GM19438 (cell line): ENCODE data around the gene ROS1.
"Not testable (repeated sequence)": the region's sequence is repeated elsewhere in the genome, so short reads cannot be mapped to it uniquely, and the experiment has no call there.

Source experiments
- ATAC-seq: cut with Tn5 transposase; IDR thresholded peaks from one replicate; pipeline ENCODE4 v1.9.1; 2021; ENCODE audit warnings: low read depth; ENCODE audit not compliant: unreplicated experiment

Gene ROS1

DNA sequence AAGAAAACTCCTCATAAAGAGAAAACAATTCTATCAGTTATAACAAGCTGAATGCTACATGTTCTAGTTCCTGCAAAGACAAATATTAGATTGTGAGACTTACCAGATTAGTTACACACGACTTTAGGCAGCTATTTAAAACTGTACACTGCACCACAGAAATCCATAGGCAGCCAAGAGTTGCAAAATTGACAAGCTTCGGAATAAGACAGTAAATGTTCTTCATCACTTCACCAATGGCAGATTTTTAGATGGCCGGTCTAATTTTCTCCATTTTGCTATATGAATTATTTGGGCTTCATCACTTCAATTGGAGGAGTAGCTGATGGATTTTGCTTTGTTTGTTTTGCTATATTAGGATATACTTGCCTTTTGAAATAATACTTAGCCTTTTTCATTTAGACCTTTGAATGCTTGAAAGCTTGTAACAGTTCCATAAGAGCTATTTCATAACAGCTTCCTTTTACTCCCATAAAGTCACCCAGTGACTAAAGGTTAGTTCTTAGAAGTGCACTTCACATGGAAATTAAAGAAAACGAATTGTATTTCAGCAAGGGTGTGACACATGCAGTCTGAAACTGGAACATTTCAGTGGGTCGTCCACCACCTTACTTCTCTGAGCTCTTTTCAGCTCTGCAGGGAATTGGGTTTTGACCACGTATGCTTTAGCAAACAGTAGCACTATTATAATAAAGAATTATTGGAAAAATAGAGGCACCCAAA, at the start of gene ROS1:
Gene ROS1, minus strand, starts transcription at position 512 of the 723 bp plus-strand sequence. Its CDS starts 286 bp downstream, at position 226.
- no peak for ATAC-seq

DNA sequence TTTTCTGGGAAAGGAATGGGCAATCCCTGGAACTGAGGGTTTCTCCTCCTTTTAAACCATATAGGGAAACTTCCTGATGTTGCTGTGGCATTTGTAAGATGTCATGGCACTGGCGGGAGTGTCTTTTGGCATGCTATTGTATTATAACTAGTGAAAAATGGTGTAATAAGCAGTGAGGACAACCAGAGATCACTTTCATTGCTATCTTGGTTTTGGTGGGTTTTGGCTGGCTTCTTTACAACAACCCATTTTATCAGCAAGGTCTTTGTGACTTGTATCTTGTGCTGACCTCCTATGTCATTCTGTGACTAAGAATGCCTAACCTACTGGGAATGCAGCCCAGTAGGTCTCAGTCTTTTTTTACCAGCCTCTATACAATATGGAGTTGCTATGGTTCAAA, 47.7 kb upstream of the ROS1 start:
- ATAC-seq: no peak

DNA sequence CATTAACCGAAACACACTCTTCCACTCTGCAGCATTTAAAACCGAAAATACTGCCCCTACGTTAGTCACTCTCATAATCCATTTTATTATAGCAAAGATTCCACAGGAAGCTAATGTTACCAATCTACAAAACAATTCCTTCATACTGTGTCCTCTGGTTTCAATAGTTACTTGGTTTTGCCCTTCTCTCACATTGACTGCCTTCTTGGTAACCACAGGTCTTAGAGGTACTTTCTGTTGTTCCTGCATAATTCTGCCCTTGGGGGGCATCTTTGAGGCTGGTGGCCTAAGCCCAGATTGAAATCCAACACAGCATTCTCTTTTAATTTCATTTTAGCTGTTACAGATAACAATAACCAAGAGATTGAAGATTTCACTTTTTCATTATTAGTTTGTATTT, 46.9 kb upstream of the ROS1 start:
- ATAC-seq: no peak

- no peak for ATAC-seq
These were observed 44.0 kb upstream of the ROS1 start for GRCh38 chr6:117469791-117470190.

DNA sequence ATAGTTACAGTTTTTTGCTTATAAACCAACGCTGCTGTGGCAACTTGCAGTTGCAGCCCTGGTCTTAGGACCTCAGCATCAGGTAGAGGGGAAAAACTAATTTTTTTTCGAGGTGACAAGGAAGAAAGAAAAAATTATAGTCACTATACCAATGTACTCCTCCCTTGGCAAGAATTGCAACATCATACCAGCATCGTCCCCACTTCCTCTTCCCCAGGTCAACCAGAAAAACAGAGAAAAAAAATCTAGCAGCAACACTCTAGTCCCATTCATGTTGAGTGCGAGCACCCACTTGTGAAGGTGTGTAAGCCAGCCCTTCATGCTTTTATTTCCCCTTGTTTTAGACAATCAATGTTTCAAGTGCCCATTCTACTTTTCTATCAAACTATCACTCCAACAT, 43.6 kb upstream of the ROS1 start:
- ATAC-seq: no peak

- ATAC-seq: not testable (repeated sequence)
These were observed 42.8 kb upstream of the ROS1 start for GRCh38 chr6:117468527-117468926.

GRCh38 chr6:117467876-117468275, 42.1 kb upstream of the ROS1 start:
- no peak for ATAC-seq

GRCh38 chr6:117465691-117466090, 39.9 kb upstream of the ROS1 start:
- no peak for ATAC-seq

DNA sequence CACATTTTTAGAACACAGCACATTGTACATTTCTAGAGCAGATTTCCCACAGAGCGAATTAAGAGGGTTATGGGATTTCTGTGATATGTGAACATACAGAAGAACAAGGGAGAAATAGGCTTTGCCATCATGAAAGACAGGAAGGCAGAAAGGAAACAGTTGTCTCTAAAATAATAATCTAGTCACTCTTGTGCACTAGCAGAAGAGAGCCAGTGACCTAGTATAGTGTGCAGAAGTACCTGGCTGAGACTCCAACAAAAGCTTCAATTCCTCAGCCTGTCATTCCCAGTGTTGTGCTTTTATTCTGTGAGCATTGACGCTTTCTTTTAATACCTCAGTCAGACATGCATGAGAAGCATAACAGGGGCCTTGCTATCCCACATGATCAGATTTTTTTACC, 39.0 kb upstream of the ROS1 start:
- no peak for ATAC-seq

DNA sequence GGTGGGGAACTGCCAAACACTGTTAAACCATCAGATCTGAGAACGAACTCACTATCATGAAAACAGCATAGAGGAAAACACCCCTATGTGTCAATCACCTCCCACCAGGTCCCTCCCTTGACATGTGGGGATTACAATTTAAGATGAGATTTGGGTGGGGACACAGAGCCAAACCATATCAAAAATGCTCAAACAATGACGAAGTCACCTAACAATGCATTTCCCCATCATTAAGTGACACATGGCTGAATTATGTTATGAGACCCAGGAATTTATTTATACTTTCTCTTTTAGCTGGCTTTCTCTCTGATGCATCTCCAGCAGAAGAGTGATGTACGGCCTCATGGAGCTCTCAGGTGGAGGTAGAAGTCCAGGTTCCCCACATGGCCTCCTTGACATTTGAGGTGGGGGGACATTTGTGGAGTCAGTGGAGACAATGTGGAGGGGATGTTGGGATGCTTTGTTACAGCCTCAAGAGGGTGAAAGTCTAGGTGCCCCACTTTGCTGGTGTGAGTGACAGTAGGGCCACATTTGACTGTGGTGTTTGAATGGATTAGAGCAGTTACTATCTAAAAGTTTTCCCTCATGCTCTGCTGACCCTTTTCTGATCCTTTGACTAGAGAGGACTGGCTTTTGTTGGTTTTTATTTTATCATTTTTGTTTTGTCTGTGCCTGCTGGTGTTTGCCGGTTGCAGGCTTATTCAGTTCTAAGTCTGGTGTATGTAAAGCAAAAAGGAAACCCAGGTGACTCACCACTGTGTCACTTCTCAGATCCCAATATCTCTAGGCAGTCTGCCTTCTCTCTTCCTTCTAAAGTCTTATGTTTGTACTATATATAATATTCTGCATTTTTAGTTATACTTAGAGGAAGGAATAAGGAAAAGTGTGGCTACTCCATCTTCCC, 38.3 kb upstream of the ROS1 start:
- no peak for ATAC-seq

DNA sequence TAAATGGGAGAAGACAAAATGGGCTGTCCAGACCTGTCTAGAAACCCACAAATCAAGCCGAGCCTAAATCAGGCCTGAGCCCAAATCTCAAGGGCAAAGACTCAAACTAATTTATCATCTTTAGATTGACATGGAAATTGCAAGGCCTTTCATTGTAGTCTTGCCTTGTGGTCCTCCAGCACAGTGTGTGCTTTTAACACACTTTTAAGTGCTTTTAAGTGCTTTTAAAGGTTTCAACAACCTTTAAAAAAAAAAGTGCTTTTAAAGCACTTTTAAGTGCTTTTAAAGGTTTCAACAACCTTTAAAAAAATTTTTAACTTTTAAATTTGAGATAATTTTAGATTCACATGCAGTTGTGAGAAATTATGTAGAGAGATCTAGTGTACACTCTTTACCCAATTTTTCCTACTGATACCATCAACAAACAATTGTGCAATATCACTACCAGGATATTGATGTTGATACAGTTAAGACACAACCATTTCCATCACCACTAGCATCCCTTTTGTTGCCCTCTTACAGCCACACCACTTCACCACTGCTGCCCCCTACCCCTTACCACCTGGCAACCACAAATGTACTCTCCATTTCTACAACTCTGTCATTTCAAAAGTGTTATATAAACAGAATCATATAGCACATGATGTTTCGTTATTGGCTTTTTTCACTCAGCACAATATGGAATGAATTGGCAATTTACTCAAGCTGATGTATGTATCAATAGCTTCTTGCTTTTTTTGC, 33.6 kb upstream of the ROS1 start:
- no peak for ATAC-seq

- no peak for ATAC-seq
These were observed 31.3 kb upstream of the ROS1 start for GRCh38 chr6:117456998-117457397.

DNA sequence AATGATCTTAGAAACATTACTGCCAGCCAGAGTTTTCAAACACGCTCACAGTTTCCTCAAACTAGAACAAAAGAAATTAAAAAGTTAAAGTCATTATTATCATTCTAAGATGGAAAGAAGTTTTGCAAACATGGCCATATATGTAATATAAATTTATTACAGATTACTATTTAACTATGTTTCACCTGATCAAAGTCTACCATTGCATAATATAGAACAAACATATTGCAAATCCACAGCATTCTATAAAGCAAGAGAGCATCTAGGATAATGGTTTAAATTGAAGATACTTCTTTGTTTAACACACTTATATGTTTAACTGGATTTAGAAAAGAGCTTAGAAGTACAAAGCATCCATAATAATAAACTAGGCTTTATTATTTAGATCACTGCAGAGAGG, 30.5 kb upstream of the ROS1 start:
- ATAC-seq: no peak

- no peak for ATAC-seq
These were observed 25.9 kb upstream of the ROS1 start for GRCh38 chr6:117451671-117452070.

GRCh38 chr6:117449549-117450439, 24.1 kb upstream of the ROS1 start:
- no peak for ATAC-seq

DNA sequence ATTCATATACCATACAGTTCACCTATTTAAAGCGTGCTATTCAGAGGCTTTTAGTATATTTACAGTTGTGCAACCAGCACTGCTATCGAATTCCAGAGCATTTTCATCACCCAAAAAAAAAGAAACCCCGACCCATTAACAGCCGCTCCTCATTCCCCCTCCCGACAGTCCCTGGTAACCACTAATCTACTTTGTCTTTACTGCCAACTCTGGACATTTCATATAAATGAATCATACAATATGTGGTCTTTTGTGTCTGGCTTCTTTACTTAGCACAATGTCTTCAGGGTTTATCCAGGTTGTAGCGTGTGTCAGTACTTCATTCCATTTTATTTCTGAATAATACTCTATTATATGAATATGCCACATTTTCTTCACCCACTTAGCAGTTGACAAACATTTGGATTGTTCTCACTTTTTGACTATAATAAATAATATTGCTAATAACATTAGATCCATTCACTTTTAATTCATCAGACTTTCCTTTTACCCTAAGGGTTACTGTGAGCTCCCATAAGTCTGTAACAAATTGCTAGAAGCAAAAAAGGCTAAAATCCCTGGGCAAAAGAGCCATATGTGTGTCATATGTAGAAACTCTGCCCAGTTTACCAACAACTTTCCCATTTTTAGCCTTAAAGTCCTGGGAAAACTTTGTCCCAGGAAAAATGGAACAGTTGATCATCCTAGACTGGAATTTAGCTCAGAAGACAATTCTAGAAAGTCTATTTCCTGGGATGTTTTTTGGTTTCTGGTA, 23.2 kb upstream of the ROS1 start:
- ATAC-seq: no peak

DNA sequence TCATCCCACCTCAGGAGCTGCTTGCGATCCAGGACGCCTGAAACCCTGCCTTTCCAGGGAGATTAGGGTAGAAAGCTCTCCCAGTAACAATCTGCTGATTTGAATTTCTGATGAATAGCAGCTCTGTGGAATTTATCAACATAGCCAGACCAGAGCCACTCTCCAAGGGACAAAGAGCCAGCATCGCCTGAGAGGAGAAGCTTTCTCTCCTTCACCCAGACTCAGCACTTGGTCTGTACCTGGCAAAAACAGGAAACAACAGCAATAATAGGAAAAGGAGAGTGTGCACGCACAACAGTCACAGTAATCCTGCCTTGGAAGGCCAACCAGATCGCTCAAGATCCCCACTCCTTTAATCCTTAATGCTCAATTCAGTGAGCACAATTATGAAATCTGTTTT, 22.3 kb upstream of the ROS1 start:
- no peak for ATAC-seq

GRCh38 chr6:117446861-117447260, 21.1 kb upstream of the ROS1 start:
- no peak for ATAC-seq

DNA sequence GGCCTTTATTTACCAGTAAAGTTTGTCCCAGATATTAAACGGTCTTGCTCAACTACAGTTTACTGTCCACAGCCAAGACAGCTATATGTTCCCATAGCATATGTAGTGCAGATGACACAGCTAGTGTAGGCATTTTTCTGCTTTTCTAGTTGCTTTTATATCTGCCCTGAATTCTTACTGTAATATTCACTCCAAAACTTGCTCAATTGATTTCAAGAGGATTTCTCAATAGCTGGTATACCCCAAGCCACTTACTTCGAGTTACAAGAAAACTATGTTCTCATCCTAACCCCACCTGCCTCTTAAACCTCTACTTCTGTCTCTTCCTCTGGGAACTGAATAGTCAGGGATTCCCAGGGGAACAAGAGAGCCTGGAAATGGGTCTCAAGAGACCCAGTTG, 18.9 kb upstream of the ROS1 start:
- no peak for ATAC-seq
